Right lobe of liver (tissue), 4 donors: ENCODE measurements around the gene HACD2.

ENCODE experiments used
- CTCF ChIP-seq, 4 donors: fragments of 200-600 bp in 3 of 4; fragments of 450-650 bp in 1 of 4; IDR thresholded peaks; one replicate each; pipeline versions ENCODE4 v1.5.1 to v1.8.0; 2016 to 2022; ENCODE audit warnings: antibody characterized with exemption in 4 of 4, mild to moderate bottlenecking in 2 of 4
- POLR2A ChIP-seq: fragments of 450-650 bp; IDR thresholded peaks from one replicate; pipeline ENCODE4 v1.6.1; 2017; ENCODE audit warnings: antibody characterized with exemption, mild to moderate bottlenecking
- donor health status: DM: no; HTN: no; CAD: no.
- donor health status: DM: no; HTN: no; CAD: no.
- donor health status: DM: no; HTN: yes; CAD: no.

GRCh38 chr3:123620343-123620742 lies 35.5 kb upstream of the HACD2 start:
- TF ChIP-seq CTCF (IDR thresholded peaks at IDR 0.05) (no peak), POLR2A (no peak)
